Stimulated activated naive CD4-positive, alpha-beta T cell (primary cell): ENCODE data around the gene SLC25A4.
"Not testable (repeated sequence)": the region's sequence is repeated elsewhere in the genome, so short reads cannot be mapped to it uniquely, and the experiment has no call there.

Source experiments
- DNase-seq, 6 experiments: peaks; one replicate each; lab custom pipeline; 2025; lab: John Stamatoyannopoulos, UW

Gene SLC25A4

DNA sequence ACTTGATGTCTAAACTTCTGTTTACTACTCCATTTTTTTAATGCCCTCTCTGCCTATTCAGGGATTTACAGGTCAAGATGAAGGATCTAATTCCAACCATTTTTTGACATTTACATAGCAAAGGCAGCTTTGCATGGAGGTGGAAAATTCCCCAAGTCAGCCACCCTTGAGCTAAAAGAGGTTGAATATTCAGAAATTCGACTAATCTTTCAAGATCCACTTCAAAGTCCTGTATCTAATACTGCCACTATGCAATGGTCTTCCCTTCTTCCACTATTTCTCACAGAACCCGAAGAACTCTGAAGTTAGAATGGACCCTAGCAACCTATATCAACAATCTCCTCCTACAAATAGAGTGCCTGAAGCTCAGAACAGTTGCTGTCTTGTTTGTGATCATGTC lies 39.2 kb downstream of the SLC25A4 start:
- no peak for DNase-seq

DNA sequence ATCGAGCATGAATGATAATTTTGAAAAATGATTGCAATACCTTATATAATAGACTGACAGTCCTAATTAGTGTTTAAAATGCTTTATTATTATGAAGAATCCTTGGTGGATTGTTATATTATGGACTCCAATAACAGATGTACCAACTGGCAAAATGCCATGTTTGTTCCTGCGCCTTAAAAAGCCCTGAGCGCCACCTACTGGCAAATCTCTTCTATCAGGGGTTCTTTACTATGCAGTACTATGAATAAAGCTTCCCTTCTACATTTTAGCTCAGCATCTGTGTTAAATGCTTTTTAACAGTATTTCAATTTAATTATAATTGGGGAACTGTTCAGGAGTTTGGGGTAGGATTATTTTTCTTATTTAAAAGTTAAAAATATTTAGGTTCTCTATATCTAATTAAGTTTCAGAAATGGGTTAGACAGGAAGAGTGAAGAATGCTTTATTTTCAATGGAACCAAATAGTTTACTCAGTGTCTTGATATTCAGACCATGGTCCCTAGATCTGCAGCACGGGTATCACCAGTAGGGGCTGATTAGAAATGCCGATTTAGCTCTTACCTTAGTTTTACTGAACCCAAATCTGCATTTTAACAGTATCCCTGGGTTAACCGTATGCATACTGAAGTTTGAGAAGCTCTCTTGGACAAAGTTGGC lies 40.7 kb downstream of the SLC25A4 start:
- peak; percentile 27 to 78 (median 62) for DNase-seq

DNA sequence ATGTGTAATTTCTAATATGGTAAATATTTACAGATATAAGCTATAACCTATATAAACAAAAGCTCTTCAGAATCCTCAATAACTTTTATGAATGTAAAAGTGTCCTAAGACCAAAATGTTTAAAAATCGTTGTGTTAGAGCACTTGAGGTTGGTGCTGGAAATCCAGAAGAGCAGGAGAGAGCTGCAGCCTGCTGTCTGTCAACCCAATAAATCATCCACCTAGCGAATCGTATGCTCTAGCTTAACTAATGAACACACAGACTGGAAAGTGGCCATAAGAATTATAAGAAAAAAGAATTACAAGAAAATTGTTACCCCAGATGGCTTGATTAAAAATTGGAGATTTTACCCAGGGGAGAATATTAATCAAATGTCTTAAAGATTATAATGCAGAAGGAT lies 43.7 kb downstream of the SLC25A4 start:
- no peak for DNase-seq

DNA sequence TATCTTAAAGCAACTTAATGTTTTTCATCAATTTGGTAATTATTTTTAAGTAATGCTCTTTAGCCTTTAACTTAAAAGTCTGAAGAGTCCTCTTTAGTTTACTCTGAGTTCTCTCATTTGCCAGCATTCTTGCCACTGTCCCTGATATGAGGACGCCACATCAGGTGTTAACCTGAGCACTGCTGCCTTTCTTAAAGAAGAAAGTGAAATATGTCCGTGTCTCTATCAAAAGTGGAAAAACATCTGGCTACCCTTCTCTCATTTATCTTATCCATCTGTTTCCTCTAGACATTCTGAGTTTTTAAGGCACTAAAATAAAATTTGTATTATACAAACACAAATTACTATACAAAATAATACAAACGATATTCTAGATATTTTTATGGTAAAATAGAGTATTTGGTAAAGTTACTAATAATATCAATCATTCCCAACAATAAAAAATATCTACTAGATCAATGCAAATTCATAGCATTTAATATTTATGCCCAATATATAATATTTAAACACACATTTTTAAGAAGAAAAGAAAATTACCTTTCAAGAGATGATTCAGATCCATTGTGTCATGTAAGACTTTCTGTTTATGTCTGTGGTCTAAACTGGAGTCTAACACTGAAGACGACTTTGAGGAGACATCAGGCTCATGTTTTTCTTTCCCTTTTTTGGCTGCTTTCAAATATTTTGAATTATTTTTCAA lies 46.7 kb downstream of the SLC25A4 start:
- no peak for DNase-seq

DNA sequence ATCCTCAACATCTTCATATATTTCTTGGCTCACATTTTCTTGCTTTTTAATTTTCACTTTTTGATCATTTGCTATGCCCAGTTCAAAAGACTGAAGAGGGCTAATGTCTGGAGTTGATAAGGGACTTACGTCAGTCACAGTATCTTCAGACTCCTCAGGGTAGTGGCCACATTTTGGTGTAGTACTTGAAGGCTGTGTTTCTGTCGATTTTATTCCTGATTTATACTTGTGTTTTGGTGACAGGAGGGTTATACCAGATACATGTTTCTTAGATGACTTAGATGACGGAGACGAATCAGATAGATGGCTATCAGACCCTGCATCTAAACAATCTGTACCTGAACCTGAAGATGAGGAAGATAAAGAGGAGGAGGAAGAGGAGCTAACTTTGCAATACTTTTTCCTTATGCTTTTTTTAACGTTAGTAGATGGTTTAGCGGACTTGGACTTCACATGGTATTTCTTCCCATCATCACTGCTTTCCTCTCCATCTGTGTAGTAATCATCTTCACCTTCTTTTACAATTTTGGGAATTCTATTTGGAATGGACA lies 47.3 kb downstream of the SLC25A4 start:
- DNase-seq: no peak

DNA sequence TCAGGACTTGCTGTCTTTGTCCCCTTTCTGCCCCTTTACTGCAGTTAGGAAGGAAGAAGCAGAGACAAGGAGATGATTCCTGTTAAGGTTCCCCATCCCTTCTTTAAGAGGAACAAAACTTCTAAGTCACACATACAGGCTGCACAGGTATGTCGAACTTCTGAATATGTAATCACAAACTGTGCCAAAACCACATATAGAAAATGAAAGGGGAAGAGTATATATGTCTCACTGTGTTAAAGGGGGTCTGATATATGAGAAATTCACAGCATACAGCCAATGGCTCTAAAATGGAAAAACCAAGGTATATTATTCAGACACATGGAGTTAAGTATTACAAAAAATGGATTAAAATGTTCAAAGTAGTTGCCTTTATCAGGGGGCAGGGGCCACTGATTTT lies 49.0 kb downstream of the SLC25A4 start:
- DNase-seq: no peak

DNA sequence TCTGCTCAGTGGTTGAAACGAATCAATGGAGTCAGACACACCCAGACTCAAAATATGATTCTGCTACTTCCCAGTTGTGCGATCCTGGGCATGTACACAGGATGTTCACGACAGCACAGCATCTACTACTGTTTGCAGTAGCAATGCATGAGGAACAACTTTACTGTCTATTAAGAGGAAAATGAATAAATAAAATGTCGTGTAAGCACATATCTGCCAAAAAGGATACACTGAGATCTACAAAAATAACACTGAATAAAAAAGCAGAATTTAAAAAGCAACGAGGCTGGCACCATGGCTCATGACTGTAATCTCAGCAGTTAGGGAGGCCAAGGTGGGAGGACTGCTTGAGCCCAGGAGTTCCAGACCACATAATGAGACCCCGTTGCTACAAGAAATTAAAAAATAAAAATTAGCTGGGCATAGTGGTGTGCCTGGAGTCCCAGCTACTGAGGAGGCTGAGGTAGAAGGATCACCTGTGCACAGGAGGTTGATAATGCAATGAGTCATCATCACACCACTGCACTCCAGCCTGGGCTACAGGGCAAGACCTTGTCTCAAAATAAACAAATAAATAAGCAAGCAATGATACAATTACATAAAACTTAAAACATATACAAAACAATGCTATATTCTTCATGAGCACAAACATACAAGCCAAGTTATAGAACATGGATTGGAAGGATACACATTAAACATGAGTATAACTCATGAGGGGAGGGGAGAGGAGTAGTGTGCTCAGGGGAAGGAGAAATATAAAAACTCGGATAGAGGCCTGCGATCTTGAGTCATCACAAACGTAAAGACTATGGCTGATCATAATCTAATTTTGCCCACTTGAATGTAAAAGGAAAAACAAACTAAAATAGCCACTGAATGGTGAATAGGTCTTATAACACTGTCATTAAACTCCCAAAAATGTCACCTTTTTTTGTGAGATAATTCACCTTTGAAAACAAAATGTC lies 52.1 kb downstream of the SLC25A4 start:
- DNase-seq: no peak

DNA sequence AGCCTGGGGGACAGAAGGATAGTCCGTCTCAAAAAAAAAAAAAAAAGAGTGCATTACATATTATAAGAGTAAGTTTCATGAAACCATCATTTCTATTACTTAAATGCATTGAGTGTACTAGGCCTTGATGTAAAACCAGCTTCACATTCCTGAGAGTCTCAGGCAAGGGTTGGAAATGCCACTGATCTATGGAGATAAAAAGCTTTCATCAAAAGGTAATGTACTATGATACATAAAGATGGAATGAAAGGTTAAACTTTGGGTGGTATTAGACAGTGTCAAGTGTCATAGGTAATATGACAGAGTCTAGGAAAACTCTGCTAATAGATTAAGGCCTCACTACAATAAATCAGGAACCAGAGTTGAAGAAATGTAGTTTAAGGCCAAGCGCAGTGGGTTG lies 53.4 kb downstream of the SLC25A4 start:
- no peak for DNase-seq

DNA sequence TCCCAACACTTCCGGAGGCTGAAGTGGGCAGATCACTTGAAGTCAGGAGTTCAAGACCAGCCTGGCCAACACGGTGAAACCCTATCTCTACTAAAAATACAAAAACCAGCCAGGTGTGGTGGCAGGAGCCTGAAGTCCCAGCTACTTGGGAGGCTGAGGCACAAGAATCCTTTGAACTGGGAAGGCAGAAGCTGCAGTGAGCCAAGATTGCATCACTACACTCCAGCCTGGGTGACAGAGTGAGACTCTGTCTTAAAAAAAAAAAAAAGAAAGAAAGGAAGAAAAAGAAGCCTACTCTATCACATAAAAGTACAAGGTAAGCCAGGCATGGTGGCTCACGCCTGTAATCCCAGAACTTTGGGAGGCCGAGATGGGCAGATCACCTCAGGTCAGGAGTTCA lies 55.1 kb downstream of the SLC25A4 start:
- DNase-seq: not testable (repeated sequence)
